ENCODE data around the gene CKAP4.

CKAP4 gene

GRCh38 chr12:106239241-106239950, 8.4 kb downstream of the CKAP4 start:
- no peak for DNase-seq (ENCODE audit: low read depth)

- no peak for DNase-seq (ENCODE audit: low read depth)
These were observed 9.7 kb downstream of the CKAP4 start for GRCh38 chr12:106238146-106238545.

- DNase-seq (ENCODE audit: low read depth): no peak
These were observed 12.1 kb downstream of the CKAP4 start for GRCh38 chr12:106235770-106236169.

- no peak for DNase-seq (ENCODE audit: low read depth)
These were observed 13.4 kb downstream of the CKAP4 start for GRCh38 chr12:106234449-106234848.

- no peak for DNase-seq (ENCODE audit: low read depth)
These were observed 14.8 kb downstream of the CKAP4 start for GRCh38 chr12:106233011-106233410.

- DNase-seq (ENCODE audit: low read depth): no peak
These were observed 18.7 kb downstream of the CKAP4 start for GRCh38 chr12:106229036-106229591.

GRCh38 chr12:106228320-106228710, 19.5 kb downstream of the CKAP4 start:
- DNase-seq (ENCODE audit: low read depth): no peak

GRCh38 chr12:106227641-106228319, 20.0 kb downstream of the CKAP4 start:
- no peak for DNase-seq (ENCODE audit: low read depth)

GRCh38 chr12:106226884-106227640, 20.8 kb downstream of the CKAP4 start:
- DNase-seq (ENCODE audit: low read depth): no peak

- DNase-seq (ENCODE audit: low read depth): no peak
These were observed 23.5 kb downstream of the CKAP4 start for GRCh38 chr12:106224355-106224706.

GRCh38 chr12:106223485-106224354, 24.1 kb downstream of the CKAP4 start:
- DNase-seq (ENCODE audit: low read depth): peak; percentile 63

GRCh38 chr12:106220536-106220935, 27.3 kb downstream of the CKAP4 start:
- no peak for DNase-seq (ENCODE audit: low read depth)

- DNase-seq (ENCODE audit: low read depth): no peak
These were observed 28.8 kb downstream of the CKAP4 start for GRCh38 chr12:106219043-106219442.

- DNase-seq (ENCODE audit: low read depth): no peak
These were observed 30.1 kb downstream of the CKAP4 start for GRCh38 chr12:106217706-106218105.

- DNase-seq (ENCODE audit: low read depth): no peak
These were observed 33.2 kb downstream of the CKAP4 start for GRCh38 chr12:106214571-106214970.

- DNase-seq (ENCODE audit: low read depth): no peak
These were observed 34.2 kb downstream of the CKAP4 start for GRCh38 chr12:106213662-106214061.

- no peak for DNase-seq (ENCODE audit: low read depth)
These were observed 35.8 kb downstream of the CKAP4 start for GRCh38 chr12:106211973-106212372.

- DNase-seq (ENCODE audit: low read depth): no peak
These were observed 42.4 kb downstream of the CKAP4 start for GRCh38 chr12:106205208-106206069.

- DNase-seq (ENCODE audit: low read depth): no peak
These were observed 43.5 kb downstream of the CKAP4 start for GRCh38 chr12:106204312-106204711.

GRCh38 chr12:106197906-106198623, 49.8 kb downstream of the CKAP4 start:
- no peak for DNase-seq (ENCODE audit: low read depth)
